MM.1S (cell line): ENCODE measurements around the gene FAM120B.

Source experiments
- EZH2 ChIP-seq: fragments of 300-600 bp; sonication (generic); optimal IDR thresholded peaks from 2 replicates; pipeline ENCODE3; 2017; ENCODE audit warnings: low read depth, mild to moderate bottlenecking, antibody characterized with exemption, low read length, mixed read lengths
- TF ChIP-seq, protein P1 (sequence below): fragments of 300-600 bp; sonication (generic); IDR thresholded peaks from 2 replicates; pipeline ENCODE4 v1.5.1; 2016; ENCODE audit warnings: antibody characterized with exemption, low read length, mixed read lengths

DNA sequence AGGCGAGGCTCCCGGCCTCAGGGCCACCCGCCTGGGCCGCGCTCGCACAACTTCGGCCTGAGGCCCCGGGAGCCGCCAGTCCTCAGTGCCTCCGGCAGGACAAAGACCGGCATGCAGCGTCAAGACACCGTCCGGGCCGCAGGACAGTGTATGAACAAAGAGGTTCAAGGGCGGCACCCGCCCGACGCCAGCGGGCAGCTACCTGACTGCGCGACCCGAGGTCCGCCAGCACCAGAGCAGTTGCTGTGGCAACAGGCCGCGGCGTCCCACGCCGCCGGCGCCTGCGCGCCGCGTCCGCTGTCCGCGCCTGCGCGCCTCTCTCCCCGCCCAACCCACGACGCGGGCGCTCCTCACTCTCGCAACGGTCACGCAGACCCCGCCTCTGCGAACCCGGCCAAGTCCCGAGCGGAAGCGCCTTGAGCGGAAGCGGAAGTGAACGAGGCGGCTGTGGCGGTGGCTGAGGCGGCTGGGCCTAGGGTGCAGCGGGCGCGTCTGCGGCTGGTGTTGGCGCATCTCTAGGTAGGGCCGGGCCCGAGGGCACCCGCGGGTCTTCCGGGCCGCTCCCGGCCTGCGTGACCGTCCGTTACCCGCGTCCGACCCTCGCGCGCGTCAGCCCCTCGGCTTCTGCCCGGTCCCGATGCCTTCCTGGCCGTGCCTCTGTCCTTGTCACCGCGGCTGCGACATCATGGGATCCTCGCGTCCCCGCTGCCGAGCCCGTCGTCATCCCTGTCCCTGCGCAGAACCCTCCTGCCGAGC, at the start of gene FAM120B:
- TF ChIP-seq, protein P1, sequence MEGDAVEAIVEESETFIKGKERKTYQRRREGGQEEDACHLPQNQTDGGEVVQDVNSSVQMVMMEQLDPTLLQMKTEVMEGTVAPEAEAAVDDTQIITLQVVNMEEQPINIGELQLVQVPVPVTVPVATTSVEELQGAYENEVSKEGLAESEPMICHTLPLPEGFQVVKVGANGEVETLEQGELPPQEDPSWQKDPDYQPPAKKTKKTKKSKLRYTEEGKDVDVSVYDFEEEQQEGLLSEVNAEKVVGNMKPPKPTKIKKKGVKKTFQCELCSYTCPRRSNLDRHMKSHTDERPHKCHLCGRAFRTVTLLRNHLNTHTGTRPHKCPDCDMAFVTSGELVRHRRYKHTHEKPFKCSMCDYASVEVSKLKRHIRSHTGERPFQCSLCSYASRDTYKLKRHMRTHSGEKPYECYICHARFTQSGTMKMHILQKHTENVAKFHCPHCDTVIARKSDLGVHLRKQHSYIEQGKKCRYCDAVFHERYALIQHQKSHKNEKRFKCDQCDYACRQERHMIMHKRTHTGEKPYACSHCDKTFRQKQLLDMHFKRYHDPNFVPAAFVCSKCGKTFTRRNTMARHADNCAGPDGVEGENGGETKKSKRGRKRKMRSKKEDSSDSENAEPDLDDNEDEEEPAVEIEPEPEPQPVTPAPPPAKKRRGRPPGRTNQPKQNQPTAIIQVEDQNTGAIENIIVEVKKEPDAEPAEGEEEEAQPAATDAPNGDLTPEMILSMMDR = no peak
- TF ChIP-seq EZH2 = no peak
